GM12878 (cell line): Measurements from ENCODE around the gene FARS2. TPM values are rescaled to one million over a fixed set of nuclear protein-coding genes. Genes with fewer than 3 reads are reported as not detected.

ENCODE experiments used
- ATAC-seq: fragments of 200-7000 bp; cut with Tn5 transposase; 3 replicates; pipeline ENCODE4 v1.9.1; 2020; ENCODE audit warnings: mild to moderate bottlenecking, moderate library complexity
- BruUV-seq: library from RNA; stranded (reverse); fragments of 400-500 nt; replicated peaks from 2 replicates; lab custom pipeline; 2021; lab: Mats Ljungman, UMichigan
- CTCF ChIA-PET: fragments of 300-600 bp; sonication (Branson Sonifier 250); formaldehyde crosslinking; extraction: SDS; loops from one replicate; lab custom pipeline; 2021; ENCODE audit warnings: inconsistent platforms; lab: Yijun Ruan, JAX
- POLR2A ChIA-PET: fragments of 350-600 bp; formaldehyde crosslinking; extraction: SDS; loops from one replicate; lab custom pipeline; 2021; ENCODE audit warnings: inconsistent platforms; lab: Charles Lee
- RAD21 ChIA-PET: fragments of 300-600 bp; sonication (Branson Sonifier 250); formaldehyde crosslinking; loops from one replicate; lab custom pipeline; 2023; ENCODE audit warnings: antibody characterized with exemption; ENCODE audit not compliant: unreplicated experiment; lab: Charles Lee
- SMC1A ChIA-PET: fragments of 300-600 bp; sonication (Branson Sonifier 250); formaldehyde crosslinking; loops from one replicate; lab custom pipeline; 2023; ENCODE audit not compliant: unreplicated experiment, uncharacterized antibody; lab: Charles Lee
- DNase-seq: peaks from one replicate; pipeline ENCODE4 v3.0.0-alpha.2; 2011; ENCODE audit warnings: low read depth, low spot score
- FAIRE-seq: peaks from 3 replicates; lab custom pipeline; 2011; peaks lifted over from hg19 to GRCh38; lab: Jason Lieb, UNC
- H2AFZ ChIP-seq: 2 replicates; pipeline ENCODE4 v1.6.0; 2011; ENCODE audit warnings: low read depth, low read length, control low read depth; ENCODE audit not compliant: control insufficient read depth
- H3K27ac ChIP-seq: 2 replicates; pipeline ENCODE4 v1.5.1; 2011; ENCODE audit warnings: control low read depth; ENCODE audit not compliant: control insufficient read depth, insufficient read depth
- H3K27me3 ChIP-seq, 2 experiments: replicated peaks in 1 of 2; 2 replicates each; pipeline versions ENCODE4 v1.6.0 to v1.6.1; 2011; ENCODE audit warnings: low read length in 1 of 2; ENCODE audit not compliant: control insufficient read depth in 2 of 2, insufficient read depth in 2 of 2
- H3K36me3 ChIP-seq, 2 experiments: 2 replicates each; pipeline ENCODE4 v1.5.1; 2011; ENCODE audit warnings: low read length in 1 of 2; ENCODE audit not compliant: control insufficient read depth in 2 of 2, insufficient read depth in 2 of 2
- H3K4me1 ChIP-seq: 2 replicates; pipeline ENCODE4 v1.6.1; 2011; ENCODE audit warnings: mild to moderate bottlenecking, low read length, moderate library complexity, mixed read lengths; ENCODE audit not compliant: control insufficient read depth, insufficient read depth
- H3K4me2 ChIP-seq: 2 replicates; pipeline ENCODE4 v1.6.0; 2011; ENCODE audit warnings: control low read depth; ENCODE audit not compliant: control insufficient read depth, insufficient read depth
- H3K4me3 ChIP-seq: fragments of 200-600 bp; sonication (generic); 2 replicates; pipeline ENCODE4 v1.5.1; 2016
- H3K79me2 ChIP-seq: 2 replicates; pipeline ENCODE4 v1.6.0; 2011; ENCODE audit warnings: low read length; ENCODE audit not compliant: control insufficient read depth, insufficient read depth
- H3K9ac ChIP-seq: 2 replicates; pipeline ENCODE4 v1.8.0; 2011; ENCODE audit warnings: low read length, control low read depth, mixed read lengths; ENCODE audit not compliant: control insufficient read depth, insufficient read depth
- H3K9me3 ChIP-seq: replicated peaks from 3 replicates; pipeline ENCODE4 v1.5.1; 2011; ENCODE audit warnings: mild to moderate bottlenecking, low read length; ENCODE audit not compliant: control insufficient read depth, insufficient read depth
- H4K20me1 ChIP-seq: 2 replicates; pipeline ENCODE4 v1.6.0; 2011; ENCODE audit not compliant: control insufficient read depth, insufficient read depth
- DPF2 ChIP-seq: fragments of 450-650 bp; IDR thresholded peaks from 2 replicates; pipeline ENCODE4 v1.6.1; 2017; ENCODE audit warnings: mild to moderate bottlenecking
- HCFC1 ChIP-seq: fragments of 150-350 bp; IDR thresholded peaks from 2 replicates; pipeline ENCODE4 v1.6.1; 2014; ENCODE audit warnings: low read length
- NFYA ChIP-seq: IDR thresholded peaks from 2 replicates; pipeline ENCODE4 v1.6.1; 2011; ENCODE audit warnings: low read depth, mild to moderate bottlenecking, low read length, improper control_type of control experiment, borderline replicate concordance
- PAX8 ChIP-seq: fragments of 450-650 bp; IDR thresholded peaks from 2 replicates; pipeline ENCODE4 v1.6.1; 2017; ENCODE audit warnings: mild to moderate bottlenecking, moderate library complexity
- RFX5 ChIP-seq: IDR thresholded peaks from 2 replicates; pipeline ENCODE4 v1.6.1; 2011; ENCODE audit warnings: low read depth, low read length, improper control_type of control experiment
- SMAD1 ChIP-seq: fragments of 450-650 bp; IDR thresholded peaks from 2 replicates; pipeline ENCODE4 v1.6.1; 2018; ENCODE audit warnings: mild to moderate bottlenecking, low read depth; ENCODE audit not compliant: partially characterized antibody
- SRF ChIP-seq, 2 experiments: IDR thresholded peaks; 2 replicates each; pipeline ENCODE4 v1.6.1; 2011; ENCODE audit warnings: low read depth in 2 of 2, low read length in 2 of 2, mild to moderate bottlenecking in 1 of 2, moderate library complexity in 1 of 2
- STAT1 ChIP-seq: fragments of 450-650 bp; conservative IDR thresholded peaks from 2 replicates; pipeline ENCODE4 v1.6.1; 2014; ENCODE audit warnings: antibody characterized with exemption, mild to moderate bottlenecking
- STAT3 ChIP-seq: IDR thresholded peaks from 2 replicates; pipeline ENCODE4 v1.6.1; 2011; ENCODE audit warnings: low read depth, low read length, improper control_type of control experiment
- YY1 ChIP-seq: IDR thresholded peaks from 2 replicates; pipeline ENCODE4 v1.6.1; 2011; ENCODE audit warnings: low read depth, mild to moderate bottlenecking, low read length
- ZNF207 ChIP-seq: fragments of 450-650 bp; IDR thresholded peaks from 2 replicates; pipeline ENCODE4 v1.6.1; 2014; ENCODE audit warnings: antibody characterized with exemption, mild to moderate bottlenecking, borderline replicate concordance
- WGBS: methylation state at CpG from one replicate; pipeline ENCODE4 v1.1.6; 2016; ENCODE audit warnings: low lambda C conversion rate; ENCODE audit not compliant: insufficient replicate concordance, insufficient coverage; ENCODE audit errors: missing lambda C conversion rate; 5-methylcytosine and 5-hydroxymethylcytosine counted together
- in situ Hi-C: fragments of 300-500 bp; cut with MboI; formaldehyde crosslinking; loops from 9 replicates; pipeline ENCODE4 v1.14.3; 2018; ENCODE audit warnings: mixed read lengths
- intact Hi-C: fragments of 100-400 bp; cut with micrococcal nuclease; formaldehyde crosslinking; loops from one replicate; pipeline ENCODE4 v1.14.2; 2022; ENCODE audit not compliant: unreplicated experiment
- polyA plus RNA-seq, 11 experiments: library from polyadenylated mRNA; depleted of rRNA in 4 of 11; unstranded in 6 of 11; stranded (reverse) in 5 of 11; fragments of >200 nt; fragmentation: Nextera tagmentation in 4 of 11; fragmentation: Illumina TruSeq in 1 of 11; extraction: Ambion mirVana in 4 of 11; extraction: Trizol in 1 of 11; gene quantifications; 1 replicate in 1 of 11; 2 replicates in 10 of 11; pipeline versions ENCODE4 v1.2.1 to v1.2.3, GENCODE V29; 2011 to 2016; ENCODE audit warnings: inconsistent platforms in 2 of 11, missing spikeins in 2 of 11, low read depth in 1 of 11
- total RNA-seq, 4 experiments: library from RNA; depleted of rRNA in 3 of 4; stranded (reverse); fragments of >200 nt in 3 of 4; fragmentation: Illumina TruSeq in 1 of 4; extraction: Trizol in 1 of 4; gene quantifications; 2 replicates each; pipeline versions ENCODE4 v1.2.1 to v1.2.3, GENCODE V29; 2013 to 2021
- TF ChIP-seq, protein P1 (sequence below): fragments of 450-650 bp; IDR thresholded peaks from 2 replicates; pipeline ENCODE4 v1.6.1; 2017; ENCODE audit warnings: mild to moderate bottlenecking, low read depth, inconsistent platforms; ENCODE audit not compliant: poor library complexity, severe bottlenecking
- TF ChIP-seq, protein P2 (sequence below): IDR thresholded peaks from 2 replicates; pipeline ENCODE4 v1.6.1; 2012; ENCODE audit warnings: low read depth, low read length, improper control_type of control experiment
- TF ChIP-seq, protein P3 (sequence below): IDR thresholded peaks from 2 replicates; pipeline ENCODE4 v1.6.1; 2011; ENCODE audit warnings: mild to moderate bottlenecking, low read depth, low read length, moderate library complexity; ENCODE audit not compliant: insufficient replicate concordance
- TF ChIP-seq, protein P4 (sequence below): fragments of 450-650 bp; IDR thresholded peaks from 2 replicates; pipeline ENCODE4 v1.6.1; 2014; ENCODE audit warnings: mild to moderate bottlenecking
- TF ChIP-seq, protein P5 (sequence below): fragments of 150-350 bp; IDR thresholded peaks from 2 replicates; pipeline ENCODE4 v1.6.1; 2016; ENCODE audit warnings: low read depth, low read length

FARS2 gene
- total and polyA plus RNA-seq, 10 of the 15 experiments (the other 5 are each of a cell fraction or from before 2014, with no cell fraction given), result 16.8 to 46.7 (median 25.6) TPM

DNA sequence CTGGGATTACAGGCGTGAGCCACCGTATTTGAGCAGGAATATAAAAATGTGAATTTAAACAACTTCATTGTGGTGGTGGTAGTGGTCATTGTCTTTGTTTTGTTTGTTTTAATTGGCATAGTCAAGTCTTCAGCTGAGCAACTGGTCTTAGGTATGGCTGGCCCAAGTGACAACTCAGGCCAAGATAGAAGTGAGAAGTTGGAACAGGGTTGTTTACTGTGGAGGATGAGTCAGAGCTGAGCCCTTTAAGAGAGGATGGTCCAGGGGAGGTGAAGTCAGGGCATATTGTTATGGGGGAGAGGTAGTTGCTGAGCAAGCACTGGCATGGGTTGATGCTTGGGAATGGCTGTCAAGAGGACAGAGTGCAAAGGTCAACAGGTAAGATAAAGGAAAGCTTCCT lies 308.2 kb downstream of the FARS2 start:
- no peak overlapping the region for H3K4me3 ChIP-seq
- no peak overlapping the region for H2AFZ ChIP-seq
- H3K36me3 ChIP-seq, result no peaks in the 10 kb centered on the region
- RAD21 ChIA-PET, result interaction anchor here (1.5 to 5.1 kb wide), 2 partner anchors 51 to 63 kb away, joined by 4 to 42 read pairs; no protein-coding TSS in a partner anchor
- H3K4me2 ChIP-seq, result no peak overlapping the region
- no peak for ATAC-seq
- no peak for TF ChIP-seq ZNF207
- no peak for TF ChIP-seq STAT3
- no peak for TF ChIP-seq YY1
- TF ChIP-seq, protein P1, sequence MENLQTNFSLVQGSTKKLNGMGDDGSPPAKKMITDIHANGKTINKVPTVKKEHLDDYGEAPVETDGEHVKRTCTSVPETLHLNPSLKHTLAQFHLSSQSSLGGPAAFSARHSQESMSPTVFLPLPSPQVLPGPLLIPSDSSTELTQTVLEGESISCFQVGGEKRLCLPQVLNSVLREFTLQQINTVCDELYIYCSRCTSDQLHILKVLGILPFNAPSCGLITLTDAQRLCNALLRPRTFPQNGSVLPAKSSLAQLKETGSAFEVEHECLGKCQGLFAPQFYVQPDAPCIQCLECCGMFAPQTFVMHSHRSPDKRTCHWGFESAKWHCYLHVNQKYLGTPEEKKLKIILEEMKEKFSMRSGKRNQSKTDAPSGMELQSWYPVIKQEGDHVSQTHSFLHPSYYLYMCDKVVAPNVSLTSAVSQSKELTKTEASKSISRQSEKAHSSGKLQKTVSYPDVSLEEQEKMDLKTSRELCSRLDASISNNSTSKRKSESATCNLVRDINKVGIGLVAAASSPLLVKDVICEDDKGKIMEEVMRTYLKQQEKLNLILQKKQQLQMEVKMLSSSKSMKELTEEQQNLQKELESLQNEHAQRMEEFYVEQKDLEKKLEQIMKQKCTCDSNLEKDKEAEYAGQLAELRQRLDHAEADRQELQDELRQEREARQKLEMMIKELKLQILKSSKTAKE, result no peak
- TF ChIP-seq, protein P2, sequence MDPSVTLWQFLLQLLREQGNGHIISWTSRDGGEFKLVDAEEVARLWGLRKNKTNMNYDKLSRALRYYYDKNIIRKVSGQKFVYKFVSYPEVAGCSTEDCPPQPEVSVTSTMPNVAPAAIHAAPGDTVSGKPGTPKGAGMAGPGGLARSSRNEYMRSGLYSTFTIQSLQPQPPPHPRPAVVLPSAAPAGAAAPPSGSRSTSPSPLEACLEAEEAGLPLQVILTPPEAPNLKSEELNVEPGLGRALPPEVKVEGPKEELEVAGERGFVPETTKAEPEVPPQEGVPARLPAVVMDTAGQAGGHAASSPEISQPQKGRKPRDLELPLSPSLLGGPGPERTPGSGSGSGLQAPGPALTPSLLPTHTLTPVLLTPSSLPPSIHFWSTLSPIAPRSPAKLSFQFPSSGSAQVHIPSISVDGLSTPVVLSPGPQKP, result no peak
- TF ChIP-seq STAT1, result no peak
- TF ChIP-seq, protein P3, sequence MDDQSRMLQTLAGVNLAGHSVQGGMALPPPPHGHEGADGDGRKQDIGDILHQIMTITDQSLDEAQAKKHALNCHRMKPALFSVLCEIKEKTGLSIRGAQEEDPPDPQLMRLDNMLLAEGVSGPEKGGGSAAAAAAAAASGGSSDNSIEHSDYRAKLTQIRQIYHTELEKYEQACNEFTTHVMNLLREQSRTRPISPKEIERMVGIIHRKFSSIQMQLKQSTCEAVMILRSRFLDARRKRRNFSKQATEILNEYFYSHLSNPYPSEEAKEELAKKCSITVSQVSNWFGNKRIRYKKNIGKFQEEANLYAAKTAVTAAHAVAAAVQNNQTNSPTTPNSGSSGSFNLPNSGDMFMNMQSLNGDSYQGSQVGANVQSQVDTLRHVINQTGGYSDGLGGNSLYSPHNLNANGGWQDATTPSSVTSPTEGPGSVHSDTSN, result no peak
- TF ChIP-seq NFYA, result no peak
- no peak for TF ChIP-seq SMAD1
- no peak for TF ChIP-seq SRF (IDR thresholded peaks at IDR 0.05; ENCODE audit: low read depth in 2 of 2, low read length in 2 of 2)
- TF ChIP-seq DPF2, result no peak
- TF ChIP-seq RFX5, result no peak
- TF ChIP-seq, protein P4, sequence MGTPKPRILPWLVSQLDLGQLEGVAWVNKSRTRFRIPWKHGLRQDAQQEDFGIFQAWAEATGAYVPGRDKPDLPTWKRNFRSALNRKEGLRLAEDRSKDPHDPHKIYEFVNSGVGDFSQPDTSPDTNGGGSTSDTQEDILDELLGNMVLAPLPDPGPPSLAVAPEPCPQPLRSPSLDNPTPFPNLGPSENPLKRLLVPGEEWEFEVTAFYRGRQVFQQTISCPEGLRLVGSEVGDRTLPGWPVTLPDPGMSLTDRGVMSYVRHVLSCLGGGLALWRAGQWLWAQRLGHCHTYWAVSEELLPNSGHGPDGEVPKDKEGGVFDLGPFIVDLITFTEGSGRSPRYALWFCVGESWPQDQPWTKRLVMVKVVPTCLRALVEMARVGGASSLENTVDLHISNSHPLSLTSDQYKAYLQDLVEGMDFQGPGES, result no peak
- no peak for TF ChIP-seq HCFC1
- TF ChIP-seq, protein P5, sequence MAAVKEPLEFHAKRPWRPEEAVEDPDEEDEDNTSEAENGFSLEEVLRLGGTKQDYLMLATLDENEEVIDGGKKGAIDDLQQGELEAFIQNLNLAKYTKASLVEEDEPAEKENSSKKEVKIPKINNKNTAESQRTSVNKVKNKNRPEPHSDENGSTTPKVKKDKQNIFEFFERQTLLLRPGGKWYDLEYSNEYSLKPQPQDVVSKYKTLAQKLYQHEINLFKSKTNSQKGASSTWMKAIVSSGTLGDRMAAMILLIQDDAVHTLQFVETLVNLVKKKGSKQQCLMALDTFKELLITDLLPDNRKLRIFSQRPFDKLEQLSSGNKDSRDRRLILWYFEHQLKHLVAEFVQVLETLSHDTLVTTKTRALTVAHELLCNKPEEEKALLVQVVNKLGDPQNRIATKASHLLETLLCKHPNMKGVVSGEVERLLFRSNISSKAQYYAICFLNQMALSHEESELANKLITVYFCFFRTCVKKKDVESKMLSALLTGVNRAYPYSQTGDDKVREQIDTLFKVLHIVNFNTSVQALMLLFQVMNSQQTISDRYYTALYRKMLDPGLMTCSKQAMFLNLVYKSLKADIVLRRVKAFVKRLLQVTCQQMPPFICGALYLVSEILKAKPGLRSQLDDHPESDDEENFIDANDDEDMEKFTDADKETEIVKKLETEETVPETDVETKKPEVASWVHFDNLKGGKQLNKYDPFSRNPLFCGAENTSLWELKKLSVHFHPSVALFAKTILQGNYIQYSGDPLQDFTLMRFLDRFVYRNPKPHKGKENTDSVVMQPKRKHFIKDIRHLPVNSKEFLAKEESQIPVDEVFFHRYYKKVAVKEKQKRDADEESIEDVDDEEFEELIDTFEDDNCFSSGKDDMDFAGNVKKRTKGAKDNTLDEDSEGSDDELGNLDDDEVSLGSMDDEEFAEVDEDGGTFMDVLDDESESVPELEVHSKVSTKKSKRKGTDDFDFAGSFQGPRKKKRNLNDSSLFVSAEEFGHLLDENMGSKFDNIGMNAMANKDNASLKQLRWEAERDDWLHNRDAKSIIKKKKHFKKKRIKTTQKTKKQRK, result no peak
- TF ChIP-seq PAX8, result no peak
- POLR2A ChIA-PET, result interaction anchor here (2.1 kb wide), 1 partner anchor 63 kb away, joined by 6 read pairs; no protein-coding TSS in a partner anchor
- no peak for DNase-seq
- FAIRE-seq, result no peak
- CTCF ChIA-PET, result interaction anchor here (1.0 kb wide), 1 partner anchor 98 kb away, joined by 4 read pairs; no protein-coding TSS in a partner anchor
- H3K9me3 ChIP-seq, result no peaks in the 10 kb centered on the region
- intact Hi-C loops (loop anchor here (5.0 kb wide), 1 partner anchor 62 kb away; no protein-coding TSS in a partner anchor), in situ Hi-C loops (no loop called here)
- no peak overlapping the region for H3K27ac ChIP-seq
- WGBS, result 95% methylated on average over 2 of the region's 2 CpGs
- no peak overlapping the region for H3K9ac ChIP-seq
- no peaks in the 10 kb centered on the region for H3K79me2 ChIP-seq
- H4K20me1 ChIP-seq, result no peaks in the 10 kb centered on the region
- H3K27me3 ChIP-seq, result no peaks in the 10 kb centered on the region
- peaks cover 35% of the 10 kb centered on the region for H3K4me1 ChIP-seq
- no TSS peak for BruUV-seq
- SMC1A ChIA-PET, result interaction anchor here (1.3 to 1.9 kb wide), 3 partner anchors 50 to 99 kb away, joined by 3 to 5 read pairs (median 5); no protein-coding TSS in a partner anchor
